K562 (cell line): ENCODE data around the gene HEPHL1. TPM values are rescaled to one million over a fixed set of nuclear protein-coding genes. Genes with fewer than 3 reads are reported as not detected.

Experiments used
- E2F4 ChIP-seq: sonication (generic); formaldehyde crosslinking; IDR thresholded peaks from 2 replicates; pipeline ENCODE4 v1.8.0; 2022; ENCODE audit warnings: mild to moderate bottlenecking, low read depth, missing genetic modification reagents
- HNRNPK ChIP-seq: fragments of 200-400 bp; formaldehyde crosslinking; IDR thresholded peaks from one replicate; pipeline ENCODE4 v1.6.1; 2018; ENCODE audit warnings: mild to moderate bottlenecking, low read depth, low read length; ENCODE audit not compliant: poor library complexity, severe bottlenecking
- JUN ChIP-seq, 2 experiments: sonication (generic) in 1 of 2; formaldehyde crosslinking in 1 of 2; IDR thresholded peaks; 2 replicates each; pipeline versions ENCODE4 v1.6.1 to v1.8.0; 2012 to 2022; ENCODE audit warnings: borderline replicate concordance in 2 of 2, mild to moderate bottlenecking in 2 of 2, improper control_type of control experiment in 1 of 2, low read depth in 1 of 2, low read length in 1 of 2, missing genetic modification reagents in 1 of 2
- MCM3 ChIP-seq: fragments of 450-650 bp; IDR thresholded peaks from 2 replicates; pipeline ENCODE4 v1.6.1; 2016
- MIER1 ChIP-seq: fragments of 450-650 bp; IDR thresholded peaks from 2 replicates; pipeline ENCODE4 v1.6.1; 2016; ENCODE audit warnings: antibody characterized with exemption, mild to moderate bottlenecking, low read depth
- NRF1 ChIP-seq, 2 experiments: fragments of 450-650 bp; IDR thresholded peaks in 1 of 2; conservative IDR thresholded peaks in 1 of 2; 2 replicates each; pipeline ENCODE4 v1.6.1; 2014; ENCODE audit warnings: mild to moderate bottlenecking in 2 of 2
- OTX1 ChIP-seq: fragments of 450-650 bp; formaldehyde crosslinking; IDR thresholded peaks from 2 replicates; pipeline ENCODE4 v1.4.0; 2022; ENCODE audit warnings: mild to moderate bottlenecking
- PREB ChIP-seq: sonication (generic); formaldehyde crosslinking; IDR thresholded peaks from 2 replicates; pipeline ENCODE4 v1.8.1; 2023; ENCODE audit warnings: mild to moderate bottlenecking, missing genetic modification reagents
- RAD21 ChIP-seq, 2 experiments: fragments of 250-450 bp in 1 of 2; fragments of 450-650 bp in 1 of 2; sonication (Bioruptor Pico) in 1 of 2; formaldehyde crosslinking in 1 of 2; IDR thresholded peaks in 1 of 2; conservative IDR thresholded peaks in 1 of 2; 2 replicates each; pipeline versions ENCODE4 v1.4.0 to v1.8.0; 2020 to 2022; ENCODE audit warnings: mild to moderate bottlenecking in 2 of 2, moderate library complexity in 1 of 2
- RCOR1 ChIP-seq, 2 experiments: IDR thresholded peaks; 2 replicates each; pipeline ENCODE4 v1.6.1; 2012; ENCODE audit warnings: low read depth in 2 of 2, low read length in 2 of 2, borderline replicate concordance in 1 of 2, improper control_type of control experiment in 1 of 2
- SOX6 ChIP-seq: fragments of 450-650 bp; IDR thresholded peaks from 2 replicates; pipeline ENCODE4 v1.6.1; 2014; ENCODE audit warnings: mild to moderate bottlenecking
- TEAD1 ChIP-seq, 2 experiments: fragments of 450-650 bp in 1 of 2; sonication (generic) in 1 of 2; formaldehyde crosslinking; IDR thresholded peaks; 2 replicates each; pipeline versions ENCODE4 v1.4.0 to v1.8.0; 2020 to 2022; ENCODE audit warnings: mild to moderate bottlenecking in 2 of 2, missing genetic modification reagents in 1 of 2
- TGIF2 ChIP-seq: sonication (generic); formaldehyde crosslinking; IDR thresholded peaks from 2 replicates; pipeline ENCODE4 v1.8.1; 2022; ENCODE audit warnings: mild to moderate bottlenecking, missing genetic modification reagents, moderate library complexity
- ZNF23 ChIP-seq: fragments of 250-450 bp; sonication (Bioruptor Pico); IDR thresholded peaks from 2 replicates; pipeline ENCODE4 v1.4.0; 2020; ENCODE audit warnings: mild to moderate bottlenecking
- ZNF699 ChIP-seq: fragments of 250-450 bp; sonication (Bioruptor Pico); IDR thresholded peaks from 2 replicates; pipeline ENCODE4 v1.8.0; 2021; ENCODE audit warnings: mild to moderate bottlenecking, moderate library complexity; ENCODE audit not compliant: insufficient replicate concordance
- polyA plus RNA-seq, 8 experiments: library from polyadenylated mRNA; depleted of rRNA in 4 of 8; stranded (reverse) in 5 of 8; unstranded in 3 of 8; fragments of >200 nt; fragmentation: Nextera tagmentation in 2 of 8; fragmentation: Illumina TruSeq in 1 of 8; extraction: Ambion mirVana in 2 of 8; extraction: Trizol in 1 of 8; gene quantifications; 2 replicates each; pipeline versions ENCODE4 v1.2.1 to v1.2.3, GENCODE V29; 2011 to 2014; ENCODE audit warnings: inconsistent platforms in 1 of 8, missing spikeins in 1 of 8
- total RNA-seq, 7 experiments: library from RNA; depleted of rRNA in 6 of 7; stranded (reverse); fragments of >200 nt in 6 of 7; fragmentation: Illumina TruSeq in 2 of 7; extraction: Trizol in 2 of 7; gene quantifications; 2 replicates each; pipeline versions ENCODE4 v1.2.1 to v1.2.3, GENCODE V29; 2011 to 2021; ENCODE audit warnings: low replicate concordance in 1 of 7
- TF ChIP-seq, protein P1 (sequence below): sonication (generic); formaldehyde crosslinking; IDR thresholded peaks from 2 replicates; pipeline ENCODE4 v1.9.0; 2022; ENCODE audit warnings: mild to moderate bottlenecking, missing genetic modification reagents
- TF ChIP-seq, protein P2 (sequence below): fragments of 250-450 bp; sonication (Bioruptor Pico); IDR thresholded peaks from 2 replicates; pipeline ENCODE4 v1.4.0; 2020; ENCODE audit warnings: mild to moderate bottlenecking, moderate library complexity

HEPHL1 gene
- total and polyA plus RNA-seq, 9 of the 15 experiments (the other 6 are each of a cell fraction or from before 2014, with no cell fraction given): 0.01 TPM; not detected in 8

- TF ChIP-seq, protein P1, sequence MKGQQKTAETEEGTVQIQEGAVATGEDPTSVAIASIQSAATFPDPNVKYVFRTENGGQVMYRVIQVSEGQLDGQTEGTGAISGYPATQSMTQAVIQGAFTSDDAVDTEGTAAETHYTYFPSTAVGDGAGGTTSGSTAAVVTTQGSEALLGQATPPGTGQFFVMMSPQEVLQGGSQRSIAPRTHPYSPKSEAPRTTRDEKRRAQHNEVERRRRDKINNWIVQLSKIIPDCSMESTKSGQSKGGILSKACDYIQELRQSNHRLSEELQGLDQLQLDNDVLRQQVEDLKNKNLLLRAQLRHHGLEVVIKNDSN (CRISPR knock-in tag): no peak
- TF ChIP-seq, protein P2, sequence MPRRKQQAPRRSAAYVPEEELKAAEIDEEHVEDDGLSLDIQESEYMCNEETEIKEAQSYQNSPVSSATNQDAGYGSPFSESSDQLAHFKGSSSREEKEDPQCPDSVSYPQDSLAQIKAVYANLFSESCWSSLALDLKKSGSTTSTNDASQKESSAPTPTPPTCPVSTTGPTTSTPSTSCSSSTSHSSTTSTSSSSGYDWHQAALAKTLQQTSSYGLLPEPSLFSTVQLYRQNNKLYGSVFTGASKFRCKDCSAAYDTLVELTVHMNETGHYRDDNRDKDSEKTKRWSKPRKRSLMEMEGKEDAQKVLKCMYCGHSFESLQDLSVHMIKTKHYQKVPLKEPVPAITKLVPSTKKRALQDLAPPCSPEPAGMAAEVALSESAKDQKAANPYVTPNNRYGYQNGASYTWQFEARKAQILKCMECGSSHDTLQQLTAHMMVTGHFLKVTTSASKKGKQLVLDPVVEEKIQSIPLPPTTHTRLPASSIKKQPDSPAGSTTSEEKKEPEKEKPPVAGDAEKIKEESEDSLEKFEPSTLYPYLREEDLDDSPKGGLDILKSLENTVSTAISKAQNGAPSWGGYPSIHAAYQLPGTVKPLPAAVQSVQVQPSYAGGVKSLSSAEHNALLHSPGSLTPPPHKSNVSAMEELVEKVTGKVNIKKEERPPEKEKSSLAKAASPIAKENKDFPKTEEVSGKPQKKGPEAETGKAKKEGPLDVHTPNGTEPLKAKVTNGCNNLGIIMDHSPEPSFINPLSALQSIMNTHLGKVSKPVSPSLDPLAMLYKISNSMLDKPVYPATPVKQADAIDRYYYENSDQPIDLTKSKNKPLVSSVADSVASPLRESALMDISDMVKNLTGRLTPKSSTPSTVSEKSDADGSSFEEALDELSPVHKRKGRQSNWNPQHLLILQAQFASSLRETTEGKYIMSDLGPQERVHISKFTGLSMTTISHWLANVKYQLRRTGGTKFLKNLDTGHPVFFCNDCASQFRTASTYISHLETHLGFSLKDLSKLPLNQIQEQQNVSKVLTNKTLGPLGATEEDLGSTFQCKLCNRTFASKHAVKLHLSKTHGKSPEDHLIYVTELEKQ (CRISPR knock-in tag): no peak
- TF ChIP-seq SOX6 (peak; percentile 97), OTX1 (CRISPR knock-in tag) (no peak), JUN (IDR thresholded peaks at IDR 0.05; ENCODE audit: borderline replicate concordance, low read depth, low read length) (no peak), JUN (CRISPR knock-in tag; IDR thresholded peaks at IDR 0.05; ENCODE audit: borderline replicate concordance) (no peak), TGIF2 (no peak), MIER1 (no peak), E2F4 (CRISPR knock-in tag) (no peak), ZNF23 (CRISPR knock-in tag) (no peak), MCM3 (no peak), NRF1 (conservative IDR thresholded peaks at IDR 0.05 in 1 of 2, IDR thresholded peaks at IDR 0.05 in 1 of 2) (no peak), TEAD1 (CRISPR knock-in tag; IDR thresholded peaks at IDR 0.05) (peak in 1 of 2 experiments; percentile 68; a peak in 2 of 4 replicates), PREB (CRISPR knock-in tag) (no peak), RAD21 (CRISPR knock-in tag; conservative IDR thresholded peaks at IDR 0.05 in 1 of 2, IDR thresholded peaks at IDR 0.05 in 1 of 2) (no peak; a peak in 1 of 4 replicates), HNRNPK (no peak), RCOR1 (IDR thresholded peaks at IDR 0.05; ENCODE audit: borderline replicate concordance in 1 of 2, low read depth in 2 of 2, low read length in 2 of 2) (0 out of 4 replicates have a peak, but pooled peaks of 1 of the 2 experiments have one; percentile 42), ZNF699 (CRISPR knock-in tag) (no peak)
Measured at GRCh38 chr11:94077552-94078293, 56.6 kb downstream of the HEPHL1 start (continued).
